H1 (cell line): ENCODE measurements around the gene H2AZ2. TPM values are rescaled to one million over a fixed set of nuclear protein-coding genes. Genes with fewer than 3 reads are reported as not detected.

Source experiments
- CTCF ChIA-PET: fragments of 300-600 bp; sonication (Branson Sonifier 250); formaldehyde crosslinking; loops from one replicate; lab custom pipeline; 2021; ENCODE audit not compliant: partially characterized antibody; lab: Charles Lee
- POLR2A ChIA-PET: fragments of 300-600 bp; sonication (Branson Sonifier 250); formaldehyde crosslinking; loops from one replicate; lab custom pipeline; 2021; ENCODE audit warnings: inconsistent platforms; ENCODE audit not compliant: partially characterized antibody; lab: Charles Lee
- DNase-seq, 2 experiments: peaks; one replicate each; pipeline versions ENCODE4 v3.0.0 to v3.0.0-alpha.2; 2010 to 2022; ENCODE audit warnings: low spot score in 2 of 2, low read depth in 1 of 2, mixed read lengths in 1 of 2
- FAIRE-seq: peaks from 2 replicates; lab custom pipeline; 2011; peaks lifted over from hg19 to GRCh38; lab: Jason Lieb, UNC
- H2AFZ ChIP-seq: 2 replicates; pipeline ENCODE4 v1.8.1; 2012; ENCODE audit warnings: low read length, inconsistent platforms
- H2AK5ac ChIP-seq: 2 replicates; pipeline ENCODE4 v1.6.1; 2013; ENCODE audit warnings: low read depth, low read length
- H2BK120ac ChIP-seq: replicated peaks from 2 replicates; pipeline ENCODE3; 2013; ENCODE audit warnings: low read depth, low read length, inconsistent platforms
- H2BK12ac ChIP-seq: 2 replicates; pipeline ENCODE4 v1.6.1; 2013; ENCODE audit warnings: low read depth, low read length
- H2BK15ac ChIP-seq: 2 replicates; pipeline ENCODE4 v1.6.1; 2013; ENCODE audit warnings: low read length
- H2BK20ac ChIP-seq: 2 replicates; pipeline ENCODE4 v1.6.1; 2013; ENCODE audit warnings: low read length
- H2BK5ac ChIP-seq: 2 replicates; pipeline ENCODE4 v1.6.1; 2013; ENCODE audit warnings: low read depth, low read length
- H3K14ac ChIP-seq: 2 replicates; pipeline ENCODE4 v1.6.1; 2013; ENCODE audit warnings: inconsistent platforms; ENCODE audit not compliant: insufficient read length
- H3K18ac ChIP-seq: 2 replicates; pipeline ENCODE4 v1.6.1; 2013; ENCODE audit warnings: low read length; ENCODE audit errors: extremely low read depth
- H3K23ac ChIP-seq: 2 replicates; pipeline ENCODE4 v1.6.1; 2013; ENCODE audit warnings: inconsistent platforms; ENCODE audit not compliant: insufficient read length
- H3K23me2 ChIP-seq: 2 replicates; pipeline ENCODE4 v1.6.1; 2013; ENCODE audit warnings: low read depth, low read length
- H3K27ac ChIP-seq: 2 replicates; pipeline ENCODE4 v1.6.1; 2011; ENCODE audit warnings: low read depth, low read length, inconsistent platforms
- H3K27me3 ChIP-seq, 4 experiments: replicated peaks in 1 of 4; 1 replicate in 1 of 4; 2 replicates in 3 of 4; pipeline versions ENCODE4 v1.6.1 to v1.8.1; 2011 to 2013; ENCODE audit warnings: low read length in 3 of 4, mild to moderate bottlenecking in 3 of 4, inconsistent platforms in 2 of 4, mixed read lengths in 2 of 4, moderate library complexity in 1 of 4; ENCODE audit not compliant: control insufficient read depth in 3 of 4, insufficient read depth in 3 of 4; ENCODE audit errors: extremely low read depth in 1 of 4
- H3K36me3 ChIP-seq, 4 experiments: 2 replicates each; pipeline versions ENCODE4 v1.6.1 to v1.8.1; 2011 to 2013; ENCODE audit warnings: mild to moderate bottlenecking in 4 of 4, low read length in 3 of 4, moderate library complexity in 2 of 4, control low read depth in 1 of 4, inconsistent platforms in 1 of 4; ENCODE audit not compliant: insufficient read depth in 4 of 4, control insufficient read depth in 2 of 4
- H3K4ac ChIP-seq: replicated peaks from 2 replicates; pipeline ENCODE3; 2013; ENCODE audit warnings: low read length, low read depth, mixed read lengths, inconsistent platforms; ENCODE audit not compliant: insufficient read length
- H3K4me1 ChIP-seq, 4 experiments: replicated peaks in 1 of 4; 1 replicate in 1 of 4; 2 replicates in 3 of 4; pipeline versions ENCODE4 v1.6.1 to v1.8.1; 2011 to 2013; ENCODE audit warnings: low read length in 3 of 4, inconsistent platforms in 2 of 4, mixed read lengths in 1 of 4; ENCODE audit not compliant: insufficient read depth in 4 of 4, control insufficient read depth in 3 of 4
- H3K4me2 ChIP-seq, 2 experiments: 2 replicates each; pipeline versions ENCODE4 v1.6.1 to v1.8.1; 2011 to 2013; ENCODE audit warnings: low read depth in 2 of 2, low read length in 2 of 2, control low read depth in 1 of 2, inconsistent platforms in 1 of 2, mild to moderate bottlenecking in 1 of 2; ENCODE audit not compliant: insufficient read depth in 1 of 2
- H3K4me3 ChIP-seq, 4 experiments: fragments of 200-600, 300-600 bp in 1 of 4; sonication (generic), shearing (Covaris generic), sonication (Bioruptor Twin) in 1 of 4; 2 replicates each; pipeline versions ENCODE4 v1.5.1 to v1.8.1; 2011 to 2016; ENCODE audit warnings: low read length in 4 of 4, low read depth in 3 of 4, control low read depth in 2 of 4, inconsistent platforms in 2 of 4, mild to moderate bottlenecking in 2 of 4, mixed read lengths in 1 of 4, moderate library complexity in 1 of 4; ENCODE audit not compliant: insufficient read depth in 2 of 4; ENCODE audit errors: extremely low read depth in 1 of 4
- H3K56ac ChIP-seq: replicated peaks from 2 replicates; pipeline ENCODE3; 2013; ENCODE audit warnings: low read depth, mild to moderate bottlenecking, mixed read lengths, low read length, inconsistent platforms; ENCODE audit not compliant: insufficient read length
- H3K79me1 ChIP-seq: 2 replicates; pipeline ENCODE4 v1.6.1; 2013; ENCODE audit warnings: low read depth, low read length, control low read depth
- H3K79me2 ChIP-seq, 2 experiments: 2 replicates each; pipeline versions ENCODE4 v1.6.1 to v1.8.1; 2012 to 2013; ENCODE audit warnings: low read length in 2 of 2, mild to moderate bottlenecking in 2 of 2, inconsistent platforms in 1 of 2; ENCODE audit not compliant: insufficient read depth in 2 of 2, control insufficient read depth in 1 of 2
- H3K9ac ChIP-seq, 4 experiments: replicated peaks in 1 of 4; 1 replicate in 1 of 4; 2 replicates in 3 of 4; pipeline versions ENCODE4 v1.6.1 to v1.8.1; 2011 to 2013; ENCODE audit warnings: low read depth in 3 of 4, low read length in 3 of 4, control low read depth in 2 of 4, mild to moderate bottlenecking in 2 of 4, moderate library complexity in 2 of 4, inconsistent platforms in 1 of 4; ENCODE audit errors: extremely low read depth in 1 of 4
- H3K9me3 ChIP-seq, 2 experiments: 2 replicates each; pipeline versions ENCODE4 v1.6.1 to v1.8.1; 2012 to 2013; ENCODE audit warnings: mild to moderate bottlenecking in 2 of 2, moderate library complexity in 2 of 2, control low read depth in 1 of 2, inconsistent platforms in 1 of 2, low read depth in 1 of 2, low read length in 1 of 2, mixed read lengths in 1 of 2; ENCODE audit not compliant: insufficient read depth in 2 of 2
- H4K20me1 ChIP-seq, 2 experiments: replicated peaks in 1 of 2; 2 replicates each; pipeline versions ENCODE3 to v1.8.1; 2011 to 2013; ENCODE audit warnings: inconsistent platforms in 2 of 2, low read length in 2 of 2, mild to moderate bottlenecking in 1 of 2; ENCODE audit not compliant: insufficient read depth in 2 of 2, control insufficient read depth in 1 of 2
- H4K5ac ChIP-seq: 2 replicates; pipeline ENCODE4 v1.6.1; 2013; ENCODE audit warnings: low read length, low read depth, mixed read lengths, inconsistent platforms; ENCODE audit not compliant: insufficient read length
- H4K8ac ChIP-seq: 2 replicates; pipeline ENCODE4 v1.8.0; 2013; ENCODE audit warnings: mild to moderate bottlenecking, moderate library complexity, low read length, inconsistent platforms; ENCODE audit not compliant: insufficient read depth; ENCODE audit errors: extremely low read depth
- H4K91ac ChIP-seq: replicated peaks from 2 replicates; pipeline ENCODE3; 2013; ENCODE audit warnings: low read length, mixed read lengths, inconsistent platforms; ENCODE audit not compliant: insufficient read length
- NANOG ChIP-seq: IDR thresholded peaks from 2 replicates; pipeline ENCODE4 v1.6.1; 2011; ENCODE audit warnings: low read length, low read depth, mild to moderate bottlenecking, inconsistent platforms; ENCODE audit not compliant: insufficient read depth, poor library complexity, severe bottlenecking
- POLR2AphosphoS5 ChIP-seq: IDR thresholded peaks from 2 replicates; pipeline ENCODE4 v1.6.1; 2011; ENCODE audit warnings: low read depth, low read length
- TEAD4 ChIP-seq: IDR thresholded peaks from 2 replicates; pipeline ENCODE4 v1.6.1; 2012; ENCODE audit warnings: low read depth, low read length, inconsistent platforms, mixed read lengths
- ZNF274 ChIP-seq: IDR thresholded peaks from 2 replicates; pipeline ENCODE4 v1.7.0; 2012; ENCODE audit warnings: low read length, borderline replicate concordance; ENCODE audit errors: extremely low read depth
- WGBS, 2 experiments: shearing (Covaris generic) in 1 of 2; methylation state at CpG; one replicate each; pipeline versions ENCODE4 v1.1.6 to v1.1.7; 2013 to 2015; ENCODE audit warnings: low lambda C conversion rate in 2 of 2, mixed read lengths in 2 of 2, inconsistent platforms in 1 of 2, low coverage in 1 of 2, missing lambda C conversion rate in 1 of 2; ENCODE audit not compliant: insufficient replicate concordance in 2 of 2, insufficient coverage in 1 of 2, insufficient read length in 1 of 2; ENCODE audit errors: extremely low coverage in 1 of 2, missing lambda C conversion rate in 1 of 2; 5-methylcytosine and 5-hydroxymethylcytosine counted together
- polyA plus RNA-seq, 7 experiments: library from polyadenylated mRNA; depleted of rRNA in 3 of 7; stranded (reverse) in 5 of 7; unstranded in 2 of 7; fragments of >200 nt in 5 of 7; fragments of 200-250 nt in 2 of 7; gene quantifications; 1 replicate in 5 of 7; 2 replicates in 1 of 7; 4 replicates in 1 of 7; pipeline versions ENCODE4 v1.2.1 to v1.2.3, GENCODE V29; 2011 to 2013; ENCODE audit warnings: missing spikeins in 2 of 7, mixed read lengths in 2 of 7
- total RNA-seq: library from RNA; stranded (reverse); fragmentation: NEBNext Ultra II Directional; extraction: Animal tissue kit (Norgen Biotek cat#: 25700); gene quantifications from 2 replicates; pipeline ENCODE4 v1.2.1, GENCODE V29; 2021

H2AZ2 gene
- total and polyA plus RNA-seq, 2 of the 8 experiments (the other 6 are each of a cell fraction or from before 2014, with no cell fraction given): 168 to 187 TPM

DNA sequence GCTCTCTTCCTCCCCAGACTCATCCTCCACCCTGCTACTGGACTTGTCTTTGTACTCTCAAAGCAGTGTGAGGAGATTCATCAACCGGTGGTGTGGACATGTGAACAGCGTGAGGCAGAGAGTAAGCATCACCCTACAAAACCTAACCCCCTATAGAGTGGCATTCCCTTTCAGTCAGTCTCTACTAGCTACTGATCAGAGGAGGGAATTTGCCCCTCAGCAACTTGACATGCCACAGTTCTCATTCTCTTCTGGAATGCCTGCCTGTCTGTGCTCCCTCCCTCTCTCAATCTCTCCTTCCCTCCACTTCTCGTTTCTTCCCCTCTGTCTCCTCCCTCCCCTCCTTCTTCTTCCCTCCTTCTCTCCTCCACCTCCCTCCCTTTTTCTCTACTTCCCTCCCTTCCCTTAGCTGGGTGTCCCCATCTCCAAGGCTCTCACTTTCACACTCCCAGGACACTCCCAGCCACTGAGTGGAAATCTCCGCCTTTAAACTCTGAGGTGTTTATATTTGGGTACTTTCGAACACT, 24.6 kb downstream of the H2AZ2 start:
- no peak overlapping the region for H3K4me3 ChIP-seq
- H2BK15ac ChIP-seq: no peak overlapping the region
- H3K14ac ChIP-seq: no peak overlapping the region
- H3K79me1 ChIP-seq: no peaks in the 10 kb centered on the region; the same call in 1 of the 2 replicates
- no peak overlapping the region for H3K18ac ChIP-seq
- DNase-seq (no peak), FAIRE-seq (no peak)
- no peak overlapping the region for H4K91ac ChIP-seq
- H2AK5ac ChIP-seq: no peak overlapping the region
- no peak overlapping the region for H2AFZ ChIP-seq
- no peaks in the 10 kb centered on the region for H3K9me3 ChIP-seq
- H3K4ac ChIP-seq: no peak overlapping the region
- CTCF ChIA-PET: interaction anchor here (1.3 to 1.5 kb wide), 2 partner anchors 9 to 34 kb away, joined by 3 to 4 read pairs; no protein-coding TSS in a partner anchor
- no peak for TF ChIP-seq NANOG
- TF ChIP-seq POLR2AphosphoS5: peak; percentile 49; the same call in 1 of the 2 replicates
- no peak for TF ChIP-seq ZNF274
- TF ChIP-seq TEAD4: 0 out of 2 replicates have a peak, but pooled peaks have one; percentile 29
- TF ChIP-seq, all 59 proteins: peak for 2
- Histone ChIP-seq H3K36me3 (peaks cover 0 to 21% (median 3%) of the 10 kb centered on the region in 4 experiments; a peak in 5 of 8 replicates), H3K27ac (no peak overlapping the region), H4K20me1 (no peaks in the 10 kb centered on the region), H2BK5ac (0 out of 2 replicates have a peak overlapping the region, but pooled peaks have one; percentile 30), H3K4me2 (no peak overlapping the region), H3K56ac (no peak overlapping the region), H4K5ac (no peak overlapping the region), H3K27me3 (no peaks in the 10 kb centered on the region), H2BK12ac (no peak overlapping the region), H3K79me2 (no peaks in the 10 kb centered on the region), H3K23ac (no peak overlapping the region), H4K8ac (no peak overlapping the region), H3K4me1 (no peaks in the 10 kb centered on the region), H2BK20ac (no peak overlapping the region), H2BK120ac (no peak overlapping the region), H3K9ac (no peak overlapping the region), H3K23me2 (no peaks in the 10 kb centered on the region)
- POLR2A ChIA-PET: interaction anchor here (0.7 to 4.9 kb wide), 9 partner anchors 11 to 162 kb away, joined by 3 to 28 read pairs (median 6); partner anchors contain the start of gene H2AZ2
- WGBS, 2 experiments: 89% methylated on average over 5 of the region's 5 CpGs; no CpG with 5 or more reads in 1 of the 2 experiments
